LNCaP clone FGC (cell line): ENCODE data around the gene DGKB.

ENCODE experiments used
- DNase-seq: peaks from one replicate; pipeline ENCODE4 v3.0.0-alpha.2; 2011; ENCODE audit warnings: low read depth
- H3K4me3 ChIP-seq: 2 replicates; pipeline ENCODE4 v1.5.1; 2011; ENCODE audit warnings: mild to moderate bottlenecking, low read depth, low read length, control low read depth
- CTCF ChIP-seq: IDR thresholded peaks from 2 replicates; pipeline ENCODE4 v1.5.1; 2012; ENCODE audit warnings: mild to moderate bottlenecking; ENCODE audit not compliant: control insufficient read depth, insufficient read depth; ENCODE audit errors: extremely low read depth

Gene DGKB

GRCh38 chr7:14521183-14521582, 381.4 kb downstream of the DGKB start:
- no peak overlapping the region for H3K4me3 ChIP-seq
- TF ChIP-seq CTCF: no peak
- no peak for DNase-seq

DNA sequence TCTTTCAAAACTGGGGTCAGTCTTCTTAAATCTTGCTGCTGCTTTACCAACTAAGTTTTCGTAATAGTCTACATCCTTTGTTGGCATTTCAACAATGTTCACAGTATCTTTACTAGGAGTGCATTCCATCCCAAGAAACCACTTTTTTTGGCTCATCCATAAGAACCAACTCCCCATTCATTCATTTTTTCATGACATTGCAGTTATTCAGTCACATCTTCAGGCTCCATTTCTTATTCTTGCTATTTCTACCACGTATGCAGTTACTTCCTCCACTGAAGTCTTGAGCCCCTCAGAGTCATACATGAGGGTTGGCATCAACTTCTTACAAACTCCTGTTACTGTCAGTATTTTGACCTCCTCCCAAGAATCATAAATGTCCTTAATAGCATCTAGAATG, 392.3 kb downstream of the DGKB start:
- DNase-seq: no peak
- TF ChIP-seq CTCF: no peak
- H3K4me3 ChIP-seq: no peak overlapping the region

DNA sequence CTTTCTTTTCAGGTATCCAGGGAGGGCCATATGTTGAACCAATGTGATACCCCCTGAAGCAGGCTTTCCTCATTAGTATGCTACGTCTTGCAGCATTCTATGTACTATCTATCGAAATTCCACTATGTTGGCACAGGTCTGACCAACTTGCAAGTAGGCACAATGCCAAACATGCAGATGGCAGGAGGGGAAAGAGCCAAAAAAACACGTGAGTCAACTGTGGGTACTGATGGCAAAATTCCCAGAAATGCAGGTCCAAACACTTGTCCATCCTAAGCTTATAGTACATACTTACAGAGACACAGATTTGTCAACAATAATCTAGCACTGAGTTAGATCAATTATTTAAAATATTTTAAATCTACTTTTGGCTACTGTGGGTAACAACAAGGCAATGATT, 394.9 kb downstream of the DGKB start:
- H3K4me3 ChIP-seq: no peak overlapping the region
- no peak for TF ChIP-seq CTCF
- peak; percentile 62 for DNase-seq

GRCh38 chr7:14505906-14506305, 396.6 kb downstream of the DGKB start:
- no peak overlapping the region for H3K4me3 ChIP-seq
- TF ChIP-seq CTCF: no peak
- DNase-seq: no peak

DNA sequence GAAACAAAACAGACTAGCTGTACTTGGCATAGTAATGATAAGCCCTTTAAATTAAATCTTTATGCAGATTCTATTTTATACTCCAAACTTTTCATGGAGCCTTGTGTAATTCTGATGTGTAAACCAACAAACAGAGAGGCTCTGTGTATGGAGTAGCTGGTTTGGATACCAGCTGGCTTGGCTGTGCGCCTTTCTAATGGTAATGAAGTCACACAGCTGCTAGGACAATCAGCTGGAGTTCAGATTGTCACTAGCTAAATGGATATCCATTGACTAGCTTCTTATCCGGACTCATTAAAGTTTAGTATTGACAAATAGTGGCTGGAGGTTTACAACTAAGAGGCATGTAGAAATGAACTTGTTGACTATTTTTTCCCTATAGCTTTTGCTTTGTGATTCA, 398.4 kb downstream of the DGKB start:
- no peak for TF ChIP-seq CTCF
- no peak for DNase-seq
- no peak overlapping the region for H3K4me3 ChIP-seq

DNA sequence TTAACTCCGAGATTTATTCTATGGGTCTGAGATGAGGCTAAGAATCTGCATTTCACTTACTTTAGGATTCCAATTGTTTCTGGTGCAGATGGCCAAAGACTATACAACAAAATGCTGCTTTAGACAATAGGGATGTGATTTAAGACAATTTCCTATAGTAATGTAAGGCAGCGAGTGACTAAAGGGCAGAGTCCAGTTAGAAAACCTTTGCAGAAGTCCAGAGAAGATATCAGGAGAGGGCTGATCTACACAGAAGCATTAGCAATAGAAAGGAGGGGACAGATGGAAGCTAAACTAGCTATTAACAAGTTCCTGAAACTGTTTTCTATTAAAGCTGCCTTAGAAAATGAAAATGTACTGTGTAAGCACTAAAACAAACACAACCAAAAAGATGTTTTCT, 398.9 kb downstream of the DGKB start:
- TF ChIP-seq CTCF: no peak
- DNase-seq: no peak
- H3K4me3 ChIP-seq: no peak overlapping the region

DNA sequence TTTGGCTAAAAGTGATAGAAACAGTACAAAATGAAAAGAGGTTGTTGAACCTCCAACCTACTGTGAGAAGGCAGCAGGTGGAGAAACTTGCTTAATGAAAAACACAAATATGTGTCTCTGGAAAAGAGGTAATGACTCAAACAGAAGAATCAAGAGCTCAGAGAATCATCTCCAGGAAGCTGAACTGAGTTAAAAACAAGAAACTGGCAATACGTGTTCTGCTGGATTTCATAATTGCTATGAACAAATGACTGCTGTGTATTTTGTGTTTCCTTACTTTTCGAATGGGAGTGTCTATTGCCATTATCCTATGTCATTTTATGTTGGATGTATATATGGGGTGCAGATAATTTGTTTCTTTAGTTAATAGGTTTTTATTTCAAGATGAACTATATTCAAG, 401.1 kb downstream of the DGKB start:
- DNase-seq: no peak
- no peak for TF ChIP-seq CTCF
- no peak overlapping the region for H3K4me3 ChIP-seq
